Measurements from ENCODE around the gene SCARB1. TPM values are rescaled to one million over a fixed set of nuclear protein-coding genes. Genes with fewer than 3 reads are reported as not detected.

The SCARB1 gene
- total and polyA plus RNA-seq, 2 experiments from 2014 or later = 50.4 to 90.0 TPM

- Histone ChIP-seq H3K27ac (peak overlapping the region; percentile 86), H4K20me1 (ENCODE audit: insufficient read depth, poor library complexity, severe bottlenecking) (no peaks in the 10 kb centered on the region), H3K9me2 (replicated peaks; ENCODE audit: insufficient read depth) (no peaks in the 10 kb centered on the region), H3K4me3 (no peak overlapping the region), H3K4me1 (ENCODE audit: insufficient read depth) (peaks cover 22% of the 10 kb centered on the region), H3K79me2 (no peaks in the 10 kb centered on the region), H3K36me3 (replicated peaks; ENCODE audit: insufficient read depth, low read depth) (no peaks in the 10 kb centered on the region), H3K27me3 (no peaks in the 10 kb centered on the region), H2AFZ (no peak overlapping the region), H3K9me3 (ENCODE audit: low read depth) (no peaks in the 10 kb centered on the region), H3K4me2 (peak overlapping the region; percentile 48)
- 48% methylated on average over 5 of the region's 5 CpGs for WGBS (ENCODE audit: low lambda C conversion rate, missing lambda C conversion rate)
- no peak for TF ChIP-seq EZH2phosphoT487 (IDR thresholded peaks at IDR 0.05; ENCODE audit: low read depth, severe bottlenecking, unreplicated experiment)
- TF ChIP-seq EZH2 (IDR thresholded peaks at IDR 0.05; ENCODE audit: borderline replicate concordance) = no peak
- TF ChIP-seq CTCF (IDR thresholded peaks at IDR 0.05; ENCODE audit: poor library complexity) = no peak
- no peak for DNase-seq (ENCODE audit: low spot score)
Measured at GRCh38 chr12:124745465-124745890, 118.2 kb downstream of the SCARB1 start.

GRCh38 chr12:124744659-124745464 lies 118.8 kb downstream of the SCARB1 start:
- no peaks in the 10 kb centered on the region for H3K9me2 ChIP-seq (replicated peaks; ENCODE audit: insufficient read depth)
- DNase-seq (ENCODE audit: low spot score) = no peak
- H3K36me3 ChIP-seq (replicated peaks; ENCODE audit: insufficient read depth, low read depth) = no peaks in the 10 kb centered on the region
- H3K9me3 ChIP-seq (ENCODE audit: low read depth) = no peaks in the 10 kb centered on the region
- TF ChIP-seq EZH2phosphoT487 (IDR thresholded peaks at IDR 0.05; ENCODE audit: low read depth, severe bottlenecking, unreplicated experiment) (no peak), EZH2 (IDR thresholded peaks at IDR 0.05; ENCODE audit: borderline replicate concordance) (no peak), CTCF (IDR thresholded peaks at IDR 0.05; ENCODE audit: poor library complexity) (no peak)
- H3K79me2 ChIP-seq = no peaks in the 10 kb centered on the region
- 96% methylated on average over 15 of the region's 15 CpGs for WGBS (ENCODE audit: low lambda C conversion rate, missing lambda C conversion rate)
- peaks cover 22% of the 10 kb centered on the region for H3K4me1 ChIP-seq (ENCODE audit: insufficient read depth)
- H2AFZ ChIP-seq = no peak overlapping the region
- no peaks in the 10 kb centered on the region for H3K27me3 ChIP-seq
- no peak overlapping the region for H3K4me2 ChIP-seq
- no peaks in the 10 kb centered on the region for H4K20me1 ChIP-seq (ENCODE audit: insufficient read depth, poor library complexity, severe bottlenecking)
- H3K4me3 ChIP-seq = no peak overlapping the region
- peak overlapping the region; percentile 86 for H3K27ac ChIP-seq

DNA sequence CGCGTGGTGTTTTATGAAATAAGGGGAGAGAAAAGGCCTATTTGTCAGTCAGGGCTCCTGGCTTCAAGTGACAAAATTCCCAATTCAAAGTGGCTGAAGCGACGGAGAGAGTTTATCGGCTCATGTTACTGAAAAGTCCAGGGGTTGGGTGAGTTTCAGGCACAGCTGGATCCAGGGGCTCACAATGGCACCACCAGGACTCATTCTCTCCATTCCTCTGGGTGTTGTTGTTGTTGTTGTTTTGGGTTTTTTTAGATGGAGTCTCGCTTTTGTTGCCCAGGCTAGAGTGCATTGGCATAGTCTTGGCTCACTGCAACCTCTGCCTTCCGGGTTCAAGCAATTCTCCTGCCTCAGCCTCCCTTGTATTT lies 119.4 kb downstream of the SCARB1 start:
- H3K27me3 ChIP-seq = no peaks in the 10 kb centered on the region
- TF ChIP-seq EZH2phosphoT487 (IDR thresholded peaks at IDR 0.05; ENCODE audit: low read depth, severe bottlenecking, unreplicated experiment) (no peak), CTCF (IDR thresholded peaks at IDR 0.05; ENCODE audit: poor library complexity) (no peak), EZH2 (IDR thresholded peaks at IDR 0.05; ENCODE audit: borderline replicate concordance) (no peak)
- WGBS (ENCODE audit: low lambda C conversion rate, missing lambda C conversion rate) = 98% methylated on average over 7 of the region's 7 CpGs
- H3K9me3 ChIP-seq (ENCODE audit: low read depth) = no peaks in the 10 kb centered on the region
- H3K4me3 ChIP-seq = no peak overlapping the region
- no peak overlapping the region for H3K27ac ChIP-seq
- H3K9me2 ChIP-seq (replicated peaks; ENCODE audit: insufficient read depth) = no peaks in the 10 kb centered on the region
- no peaks in the 10 kb centered on the region for H3K79me2 ChIP-seq
- no peaks in the 10 kb centered on the region for H4K20me1 ChIP-seq (ENCODE audit: insufficient read depth, poor library complexity, severe bottlenecking)
- peaks cover 22% of the 10 kb centered on the region for H3K4me1 ChIP-seq (ENCODE audit: insufficient read depth)
- H2AFZ ChIP-seq = no peak overlapping the region
- no peak for DNase-seq (ENCODE audit: low spot score)
- no peak overlapping the region for H3K4me2 ChIP-seq
- H3K36me3 ChIP-seq (replicated peaks; ENCODE audit: insufficient read depth, low read depth) = no peaks in the 10 kb centered on the region
